CD4-positive, alpha-beta T cell treated with Interleukin-4 for 1 hour (primary cell): ENCODE data around the gene LBHD2.
"Not testable (repeated sequence)": the region's sequence is repeated elsewhere in the genome, so short reads cannot be mapped to it uniquely, and the experiment has no call there.

Source experiments
- DNase-seq, 2 donors: peaks; one replicate each; pipeline ENCODE4 v3.0.0-alpha.2; 2020 to 2022

Gene LBHD2

GRCh38 chr14:103084021-103084919 lies at the start of gene LBHD2:
Gene LBHD2 (plus strand): TSS chr14:103084210. CDS start chr14:103086013, 1,803 bp downstream.
- DNase-seq = no peak

- DNase-seq = no peak
Observed at GRCh38 chr14:103041464-103041863, 42.5 kb upstream of the LBHD2 start.

- no peak for DNase-seq
Observed at GRCh38 chr14:103043257-103044015, 40.6 kb upstream of the LBHD2 start.

- no peak for DNase-seq
Observed at GRCh38 chr14:103045371-103045869, 38.6 kb upstream of the LBHD2 start.

- DNase-seq = not testable (repeated sequence)
Observed at GRCh38 chr14:103047453-103047852, 36.6 kb upstream of the LBHD2 start.

GRCh38 chr14:103050935-103051334 lies 33.1 kb upstream of the LBHD2 start:
- DNase-seq = no peak

GRCh38 chr14:103052407-103052806 lies 31.6 kb upstream of the LBHD2 start:
- no peak for DNase-seq

- DNase-seq = no peak
Observed at GRCh38 chr14:103055695-103056094, 28.3 kb upstream of the LBHD2 start.

- no peak for DNase-seq
Observed at GRCh38 chr14:103056322-103057027, 27.5 kb upstream of the LBHD2 start.

GRCh38 chr14:103057028-103057371 lies 27.0 kb upstream of the LBHD2 start:
- DNase-seq = no peak

- DNase-seq = peak; percentile 65 to 67
Observed at GRCh38 chr14:103057372-103058163, 26.4 kb upstream of the LBHD2 start, which contains the start of gene CDC42BPB. Gene CDC42BPB (minus strand): TSS chr14:103057549. CDS start chr14:103057173, 376 bp downstream.

GRCh38 chr14:103058164-103059055 lies 25.6 kb upstream of the LBHD2 start:
- DNase-seq = no peak

- no peak for DNase-seq
Observed at GRCh38 chr14:103059556-103059955, 24.5 kb upstream of the LBHD2 start.

GRCh38 chr14:103061482-103061976 lies 22.5 kb upstream of the LBHD2 start:
- no peak for DNase-seq

GRCh38 chr14:103064436-103064835 lies 19.6 kb upstream of the LBHD2 start:
- no peak for DNase-seq

- no peak for DNase-seq
Observed at GRCh38 chr14:103064978-103065377, 19.0 kb upstream of the LBHD2 start.

GRCh38 chr14:103065861-103066260 lies 18.1 kb upstream of the LBHD2 start:
- DNase-seq = no peak

- DNase-seq = no peak
Observed at GRCh38 chr14:103066399-103066798, 17.6 kb upstream of the LBHD2 start.

- no peak for DNase-seq
Observed at GRCh38 chr14:103067231-103067954, 16.6 kb upstream of the LBHD2 start.
